GM12892 (cell line): ENCODE data around the gene MID1.

Source experiments
- POLR2A ChIP-seq: IDR thresholded peaks from 2 replicates; pipeline ENCODE4 v1.6.1; 2011; ENCODE audit warnings: low read depth, low read length, control low read depth
- POLR2AphosphoS5 ChIP-seq: IDR thresholded peaks from 2 replicates; pipeline ENCODE4 v1.6.1; 2011; ENCODE audit warnings: low read depth, low read length, control low read depth

- no peak for TF ChIP-seq POLR2A
- TF ChIP-seq POLR2AphosphoS5: no peak
Measured at GRCh38 chrX:10591363-10592335, 28.7 kb downstream of the MID1 start.
